ENCODE data around the gene PROKR1.

DNA sequence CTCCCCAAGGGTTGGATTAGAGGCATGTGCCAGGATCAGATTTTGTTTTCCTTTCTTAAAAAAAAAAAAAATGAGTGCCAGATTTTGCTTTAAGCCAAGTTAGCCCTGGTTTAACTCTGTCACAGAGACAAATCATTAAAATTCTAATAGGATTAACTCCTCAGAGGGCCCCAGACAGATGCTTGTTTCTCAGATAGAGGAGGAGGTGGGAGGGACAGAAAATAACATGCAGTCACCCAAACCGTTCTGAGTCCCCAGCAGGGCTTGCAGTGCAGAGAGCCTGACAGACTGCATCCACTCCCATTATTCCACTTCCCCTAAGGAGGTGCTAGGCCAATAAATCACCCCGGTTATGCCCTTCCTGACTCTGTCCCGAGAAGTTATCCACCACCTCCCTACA is 6.3 kb upstream of the PROKR1 start:
- TF ChIP-seq POLR2A (IDR thresholded peaks at IDR 0.05): no peak
- TF ChIP-seq, protein P1, sequence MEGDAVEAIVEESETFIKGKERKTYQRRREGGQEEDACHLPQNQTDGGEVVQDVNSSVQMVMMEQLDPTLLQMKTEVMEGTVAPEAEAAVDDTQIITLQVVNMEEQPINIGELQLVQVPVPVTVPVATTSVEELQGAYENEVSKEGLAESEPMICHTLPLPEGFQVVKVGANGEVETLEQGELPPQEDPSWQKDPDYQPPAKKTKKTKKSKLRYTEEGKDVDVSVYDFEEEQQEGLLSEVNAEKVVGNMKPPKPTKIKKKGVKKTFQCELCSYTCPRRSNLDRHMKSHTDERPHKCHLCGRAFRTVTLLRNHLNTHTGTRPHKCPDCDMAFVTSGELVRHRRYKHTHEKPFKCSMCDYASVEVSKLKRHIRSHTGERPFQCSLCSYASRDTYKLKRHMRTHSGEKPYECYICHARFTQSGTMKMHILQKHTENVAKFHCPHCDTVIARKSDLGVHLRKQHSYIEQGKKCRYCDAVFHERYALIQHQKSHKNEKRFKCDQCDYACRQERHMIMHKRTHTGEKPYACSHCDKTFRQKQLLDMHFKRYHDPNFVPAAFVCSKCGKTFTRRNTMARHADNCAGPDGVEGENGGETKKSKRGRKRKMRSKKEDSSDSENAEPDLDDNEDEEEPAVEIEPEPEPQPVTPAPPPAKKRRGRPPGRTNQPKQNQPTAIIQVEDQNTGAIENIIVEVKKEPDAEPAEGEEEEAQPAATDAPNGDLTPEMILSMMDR (IDR thresholded peaks at IDR 0.05): no peak
